ENCODE data around the gene ANKMY2.
A peak's percentile ranks its signal among the peaks of the same experiment; 100 is the strongest.

ANKMY2 gene

DNA sequence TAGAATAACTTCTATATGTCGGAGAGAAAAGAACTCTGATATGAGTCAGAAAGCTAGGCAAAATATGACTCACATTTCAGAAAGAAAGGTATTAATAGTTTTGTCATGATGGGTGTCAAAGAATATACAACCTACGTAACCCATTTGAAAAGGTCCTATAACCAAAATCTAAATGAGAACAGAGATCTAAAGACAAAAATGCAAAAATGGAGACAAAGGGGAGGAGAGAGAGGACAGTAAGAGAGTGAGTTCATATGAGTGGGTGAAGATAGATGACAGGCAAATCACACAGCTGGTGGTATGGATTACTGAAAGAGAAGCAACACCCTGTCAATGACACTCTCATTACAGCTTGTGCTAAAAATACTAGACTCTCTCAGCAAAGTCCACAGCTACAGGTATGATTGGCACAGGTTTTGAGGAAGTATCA, 25.6 kb downstream of the ANKMY2 start:
- Histone ChIP-seq H3K9me3 (ENCODE audit: control insufficient read depth, insufficient read depth, low read depth, low read length) (no peaks in the 10 kb centered on the region), H3K4me3 (ENCODE audit: low read depth, low read length) (no peak overlapping the region), H3K36me3 (ENCODE audit: control insufficient read depth in 2 of 2, insufficient read depth in 1 of 2, low read length in 2 of 2) (peaks cover 25 to 42% of the 10 kb centered on the region in 2 experiments), H3K27ac (ENCODE audit: extremely low read depth, low read depth, low read length) (no peak overlapping the region), H3K4me1 (ENCODE audit: control insufficient read depth, insufficient read depth, low read length) (no peaks in the 10 kb centered on the region)
- POLR2A ChIA-PET = no interaction called here
- TF ChIP-seq ZBTB1 (tag by site-specific recombination; IDR thresholded peaks at IDR 0.05) (no peak), CTCF (tag by site-specific recombination; IDR thresholded peaks at IDR 0.05) (no peak), ZNF133 (tag by site-specific recombination; IDR thresholded peaks at IDR 0.05) (peak; percentile 78)
- CTCF ChIA-PET = no interaction called here

DNA sequence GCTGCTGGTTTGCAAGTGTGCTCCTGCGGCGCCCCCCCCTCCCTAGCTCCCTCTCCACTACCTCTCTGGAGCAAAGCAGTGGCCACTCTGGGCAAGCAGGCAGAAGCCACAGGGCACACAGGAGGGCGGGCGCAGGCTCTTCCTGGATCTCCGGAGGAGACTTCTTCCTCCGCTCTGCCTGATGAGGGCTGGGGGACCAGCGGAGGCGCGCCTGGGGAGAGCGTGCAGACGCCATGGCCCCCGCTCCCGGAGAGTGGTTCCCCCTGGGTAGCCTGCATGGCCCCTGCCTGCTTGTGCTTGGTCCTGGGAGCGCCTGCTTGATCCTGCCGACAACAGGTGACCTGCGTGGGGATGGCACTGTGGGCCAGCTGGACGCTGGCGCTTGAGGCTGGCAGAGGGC, 29.0 kb downstream of the ANKMY2 start:
- no peaks in the 10 kb centered on the region for H3K9me3 ChIP-seq (ENCODE audit: control insufficient read depth, insufficient read depth, low read depth, low read length)
- H3K27ac ChIP-seq (ENCODE audit: extremely low read depth, low read depth, low read length) = no peak overlapping the region
- no peak overlapping the region for H3K4me3 ChIP-seq (ENCODE audit: low read depth, low read length)
- no peaks in the 10 kb centered on the region for H3K4me1 ChIP-seq (ENCODE audit: control insufficient read depth, insufficient read depth, low read length)
- ChIA-PET CTCF (interaction anchor here (0.5 kb wide), 1 partner anchor 302 kb away, joined by 3 read pairs; no protein-coding TSS in a partner anchor), POLR2A (no interaction called here)
- TF ChIP-seq GLI2 (tag by site-specific recombination; IDR thresholded peaks at IDR 0.05; ENCODE audit: borderline replicate concordance, low read depth) (no peak), ZNF2 (tag by site-specific recombination; IDR thresholded peaks at IDR 0.05) (no peak), BCL11B (tag by site-specific recombination; IDR thresholded peaks at IDR 0.05; ENCODE audit: low read depth) (no peak), ZNF266 (tag by site-specific recombination; IDR thresholded peaks at IDR 0.05; ENCODE audit: low read depth) (no peak), ZNF791 (tag by site-specific recombination; IDR thresholded peaks at IDR 0.05) (no peak), FEZF1 (tag by site-specific recombination; IDR thresholded peaks at IDR 0.05) (no peak), YY1 (tag by site-specific recombination; IDR thresholded peaks at IDR 0.05) (no peak)
- peaks cover 27 to 28% of the 10 kb centered on the region in 2 experiments for H3K36me3 ChIP-seq (ENCODE audit: control insufficient read depth in 2 of 2, insufficient read depth in 1 of 2, low read length in 2 of 2)

DNA sequence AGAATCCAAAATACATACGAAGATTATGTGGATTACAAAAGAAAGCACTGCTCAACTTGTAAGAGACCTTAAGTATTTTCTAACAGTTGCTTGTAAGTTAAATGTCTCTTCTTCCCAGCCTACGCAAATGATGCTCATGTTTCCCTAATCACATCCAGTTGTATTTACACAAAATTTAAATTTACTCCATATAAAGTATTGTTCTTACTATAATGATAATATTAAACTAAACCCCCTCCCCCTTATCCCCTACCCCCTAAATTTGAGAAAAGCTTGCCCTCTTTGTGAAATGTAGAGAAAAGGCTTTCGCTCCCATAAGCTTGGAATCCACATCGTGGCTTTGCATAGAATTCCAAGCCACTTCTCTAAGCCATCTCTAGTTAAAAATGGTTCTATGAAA, 29.4 kb downstream of the ANKMY2 start:
- Histone ChIP-seq H3K36me3 (ENCODE audit: control insufficient read depth in 2 of 2, insufficient read depth in 1 of 2, low read length in 2 of 2) (peaks cover 27 to 30% of the 10 kb centered on the region in 2 experiments), H3K4me3 (ENCODE audit: low read depth, low read length) (no peak overlapping the region), H3K27ac (ENCODE audit: extremely low read depth, low read depth, low read length) (no peak overlapping the region), H3K9me3 (ENCODE audit: control insufficient read depth, insufficient read depth, low read depth, low read length) (no peaks in the 10 kb centered on the region), H3K4me1 (ENCODE audit: control insufficient read depth, insufficient read depth, low read length) (no peaks in the 10 kb centered on the region)
- POLR2A ChIA-PET = no interaction called here
- no peak for TF ChIP-seq ZNF777 (tag by site-specific recombination; IDR thresholded peaks at IDR 0.05; ENCODE audit: borderline replicate concordance)
- no peak for TF ChIP-seq OVOL3 (tag by site-specific recombination; IDR thresholded peaks at IDR 0.05)
- no peak for TF ChIP-seq MZF1 (tag by site-specific recombination; IDR thresholded peaks at IDR 0.05; ENCODE audit: borderline replicate concordance)
- TF ChIP-seq BCL11A (tag by site-specific recombination; IDR thresholded peaks at IDR 0.05; ENCODE audit: low read depth) = no peak
- CTCF ChIA-PET = no interaction called here

DNA sequence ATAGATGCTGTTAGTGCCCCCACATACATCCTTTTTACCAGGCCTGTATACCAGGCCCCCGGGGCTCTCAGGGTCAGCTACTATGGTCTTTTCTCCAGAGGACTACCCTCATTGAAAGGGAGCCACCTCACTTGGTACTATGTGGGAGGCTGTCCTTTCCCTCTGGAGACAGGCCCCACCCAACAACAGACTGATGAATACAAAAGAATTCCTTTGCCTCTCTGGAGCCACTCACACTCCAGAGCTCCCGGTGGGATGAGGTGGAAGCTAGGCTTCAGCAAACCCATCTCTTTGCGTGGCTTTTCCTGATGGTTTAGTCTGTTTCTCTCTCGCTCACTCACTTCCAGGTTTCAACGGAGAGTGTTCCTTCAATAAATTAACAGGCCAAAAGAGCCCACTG, 30.3 kb downstream of the ANKMY2 start:
- CTCF ChIA-PET = no interaction called here
- TF ChIP-seq HOXC10 (CRISPR knock-in tag; IDR thresholded peaks at IDR 0.05) (no peak), RBAK (tag by site-specific recombination; IDR thresholded peaks at IDR 0.05) (no peak)
- Histone ChIP-seq H3K27ac (ENCODE audit: extremely low read depth, low read depth, low read length) (no peak overlapping the region), H3K4me1 (ENCODE audit: control insufficient read depth, insufficient read depth, low read length) (no peaks in the 10 kb centered on the region), H3K9me3 (ENCODE audit: control insufficient read depth, insufficient read depth, low read depth, low read length) (no peaks in the 10 kb centered on the region), H3K4me3 (ENCODE audit: low read depth, low read length) (no peak overlapping the region), H3K36me3 (ENCODE audit: control insufficient read depth in 2 of 2, insufficient read depth in 1 of 2, low read length in 2 of 2) (peaks cover 27% of the 10 kb centered on the region in 2 experiments)
- POLR2A ChIA-PET = no interaction called here
